NB4 (cell line): ENCODE results near the gene PCGF1.

Experiments used
- DNase-seq: peaks from one replicate; pipeline ENCODE4 v3.0.0; 2010; ENCODE audit warnings: low read depth
- H3K4me3 ChIP-seq: one replicate; pipeline ENCODE4 v1.5.1; 2011; ENCODE audit warnings: mild to moderate bottlenecking, low read depth, low read length, moderate library complexity
- CTCF ChIP-seq: IDR thresholded peaks from one replicate; pipeline ENCODE4 v1.5.1; 2012; ENCODE audit warnings: low read depth, low read length
- MAX ChIP-seq: IDR thresholded peaks from 2 replicates; pipeline ENCODE4 v1.6.1; 2011; ENCODE audit warnings: low read depth, low read length
- MYC ChIP-seq: IDR thresholded peaks from 2 replicates; pipeline ENCODE4 v1.6.1; 2011; ENCODE audit warnings: low read depth, low read length
- POLR2A ChIP-seq: IDR thresholded peaks from 2 replicates; pipeline ENCODE4 v1.6.1; 2011; ENCODE audit warnings: mild to moderate bottlenecking; ENCODE audit not compliant: insufficient read length; ENCODE audit errors: extremely low read depth

The PCGF1 gene

GRCh38 chr2:74548900-74549826 is 41.7 kb upstream of the PCGF1 start:
- DNase-seq = peak; percentile 88
- peak overlapping the region; percentile 77 for H3K4me3 ChIP-seq
- TF ChIP-seq MAX (peak; percentile 94), CTCF (no peak), POLR2A (peak; percentile 66), MYC (peak; percentile 85; the same call in 1 of the 2 replicates)

GRCh38 chr2:74548285-74548899 is 40.9 kb upstream of the PCGF1 start:
- no peak for DNase-seq
- no peak for TF ChIP-seq POLR2A
- TF ChIP-seq CTCF = no peak
- TF ChIP-seq MYC = no peak
- no peak for TF ChIP-seq MAX
- peak overlapping the region; percentile 54 for H3K4me3 ChIP-seq

GRCh38 chr2:74546004-74546403 is 38.5 kb upstream of the PCGF1 start:
- TF ChIP-seq CTCF (no peak), MAX (no peak), MYC (no peak), POLR2A (no peak)
- H3K4me3 ChIP-seq = no peak overlapping the region
- no peak for DNase-seq

- TF ChIP-seq MYC (no peak), CTCF (peak; percentile 6)
- H3K4me3 ChIP-seq = no peak overlapping the region
- DNase-seq = no peak
Observed at GRCh38 chr2:74544634-74545033, 37.1 kb upstream of the PCGF1 start.

- no peak overlapping the region for H3K4me3 ChIP-seq
- no peak for TF ChIP-seq CTCF
- TF ChIP-seq MYC = no peak
- no peak for TF ChIP-seq MAX
- TF ChIP-seq POLR2A = no peak
- no peak for DNase-seq
Observed at GRCh38 chr2:74542978-74543377, 35.5 kb upstream of the PCGF1 start.
